ENCODE measurements around the gene GNG4.
A peak's percentile ranks its signal among the peaks of the same experiment; 100 is the strongest.
"Not testable (repeated sequence)": the region's sequence is repeated elsewhere in the genome, so short reads cannot be mapped to it uniquely, and the experiment has no call there.

The GNG4 gene

GRCh38 chr1:235650341-235651169 lies 971 bp upstream of the GNG4 start:
- DNase-seq (ENCODE audit: low read depth) = no peak
- peak overlapping the region; percentile 37 for H3K4me3 ChIP-seq (ENCODE audit: low read depth, low read length)
- no peak for TF ChIP-seq CTCF (conservative IDR thresholded peaks at IDR 0.05; ENCODE audit: low read depth, low read length)

DNA sequence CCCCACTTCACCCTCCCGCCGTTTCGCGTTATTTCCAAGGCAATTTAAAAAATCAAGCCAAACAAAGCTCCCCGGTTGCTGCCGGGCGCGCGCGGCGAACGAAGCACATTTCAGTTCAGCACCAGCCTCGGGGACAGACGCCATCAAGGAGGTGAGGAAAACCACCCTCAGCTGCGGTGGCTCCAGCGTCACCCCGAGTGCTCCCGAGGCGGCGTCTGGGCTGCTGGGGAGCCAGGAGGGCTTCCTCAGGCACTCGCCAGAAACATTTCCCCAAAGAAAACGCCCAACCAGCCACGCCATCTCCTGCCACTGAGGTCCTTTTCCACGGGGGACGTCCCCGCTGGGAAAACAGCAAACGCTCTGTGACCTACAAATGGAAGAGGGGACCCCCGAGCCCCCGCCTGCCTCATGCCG lies 623 bp downstream of the GNG4 start:
- DNase-seq (ENCODE audit: low read depth) = peak; percentile 71
- TF ChIP-seq CTCF (conservative IDR thresholded peaks at IDR 0.05; ENCODE audit: low read depth, low read length) = no peak
- peak overlapping the region; percentile 44 for H3K4me3 ChIP-seq (ENCODE audit: low read depth, low read length)

GRCh38 chr1:235648407-235648907 lies 1.1 kb downstream of the GNG4 start:
- no peak overlapping the region for H3K4me3 ChIP-seq (ENCODE audit: low read depth, low read length)
- no peak for DNase-seq (ENCODE audit: low read depth)
- TF ChIP-seq CTCF (conservative IDR thresholded peaks at IDR 0.05; ENCODE audit: low read depth, low read length) = no peak

GRCh38 chr1:235647537-235647936 lies 2.0 kb downstream of the GNG4 start:
- not testable (repeated sequence) for DNase-seq (ENCODE audit: low read depth); H3K4me3 ChIP-seq (ENCODE audit: low read depth, low read length)

GRCh38 chr1:235646463-235646862 lies 3.1 kb downstream of the GNG4 start:
- no peak for DNase-seq (ENCODE audit: low read depth)
- TF ChIP-seq CTCF (conservative IDR thresholded peaks at IDR 0.05; ENCODE audit: low read depth, low read length) = no peak
- no peak overlapping the region for H3K4me3 ChIP-seq (ENCODE audit: low read depth, low read length)

DNA sequence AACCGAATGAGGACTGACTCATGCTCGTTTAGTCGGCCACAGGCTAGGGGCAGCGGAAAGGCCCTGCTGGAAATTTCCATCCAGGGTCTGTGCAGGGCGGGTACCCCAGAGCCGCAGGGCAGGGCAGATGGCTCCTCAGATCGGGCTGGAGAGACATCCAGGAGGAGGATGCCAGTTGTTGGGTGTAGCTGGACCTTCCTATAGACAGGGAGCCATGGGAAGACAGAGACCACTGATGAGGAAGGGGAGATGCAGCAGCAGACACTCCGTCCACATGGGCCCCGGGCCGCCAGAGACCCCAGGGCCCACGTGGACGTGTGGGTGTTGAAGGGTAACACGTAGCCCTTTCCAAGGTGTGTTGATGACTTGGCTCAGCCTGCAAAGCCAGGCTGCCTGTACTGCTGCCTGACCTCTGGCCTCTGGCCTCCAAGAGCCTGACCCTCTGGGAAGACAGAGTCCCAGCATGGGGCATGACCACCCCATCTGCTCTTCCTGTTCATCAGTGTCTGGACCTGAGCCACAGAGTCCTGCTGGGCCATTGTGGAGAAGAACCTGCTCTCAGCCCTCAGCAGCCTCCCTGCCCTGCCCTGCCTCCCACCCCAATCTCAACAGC lies 4.8 kb downstream of the GNG4 start:
- DNase-seq (ENCODE audit: low read depth) = no peak
- TF ChIP-seq CTCF (conservative IDR thresholded peaks at IDR 0.05; ENCODE audit: low read depth, low read length) = no peak
- no peak overlapping the region for H3K4me3 ChIP-seq (ENCODE audit: low read depth, low read length)

DNA sequence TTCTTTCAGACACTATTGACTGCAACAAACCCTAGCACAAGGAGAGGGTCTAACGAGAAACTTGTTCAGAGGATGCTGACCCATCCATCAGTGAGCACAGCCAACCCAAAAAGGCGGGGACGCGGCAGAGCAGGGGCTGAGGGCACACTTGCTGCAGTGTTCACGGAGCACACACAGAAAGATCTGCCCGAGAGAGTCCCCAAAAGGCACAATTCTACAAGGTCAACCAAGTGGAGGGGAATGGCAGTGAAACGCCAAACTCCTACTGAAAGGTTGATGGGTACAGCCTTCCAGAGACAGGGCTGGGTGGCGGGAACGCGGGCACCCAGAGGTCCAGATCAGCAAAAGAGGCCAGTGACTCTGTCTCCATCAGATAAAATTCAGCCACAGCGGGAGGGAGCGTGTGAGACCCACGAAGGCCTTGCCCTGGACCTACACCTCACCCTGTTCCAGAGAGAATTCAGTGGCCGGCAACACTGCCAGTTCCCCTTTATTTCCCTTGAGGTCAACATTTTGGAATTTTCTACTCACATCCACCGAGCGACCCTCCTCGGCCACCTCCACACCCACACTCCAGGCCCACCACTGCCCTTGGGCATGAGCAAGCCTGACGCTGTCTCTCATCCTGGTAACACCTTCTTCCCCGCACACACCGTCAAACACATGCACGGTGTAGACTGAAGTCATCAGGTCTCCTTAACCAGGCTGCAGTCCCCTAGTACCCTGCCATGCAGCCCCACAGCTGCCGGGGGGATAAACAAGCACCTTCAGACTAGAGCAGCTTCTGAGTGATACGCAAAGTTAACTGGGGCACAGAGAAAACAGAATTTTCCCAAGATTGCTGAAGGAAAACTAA lies 5.5 kb downstream of the GNG4 start:
- H3K4me3 ChIP-seq (ENCODE audit: low read depth, low read length) = no peak overlapping the region
- TF ChIP-seq CTCF (conservative IDR thresholded peaks at IDR 0.05; ENCODE audit: low read depth, low read length) = no peak
- DNase-seq (ENCODE audit: low read depth) = no peak

Data from choroid plexus epithelial cell (primary cell).